ENCODE results near the gene ADAMTS2.

DNA sequence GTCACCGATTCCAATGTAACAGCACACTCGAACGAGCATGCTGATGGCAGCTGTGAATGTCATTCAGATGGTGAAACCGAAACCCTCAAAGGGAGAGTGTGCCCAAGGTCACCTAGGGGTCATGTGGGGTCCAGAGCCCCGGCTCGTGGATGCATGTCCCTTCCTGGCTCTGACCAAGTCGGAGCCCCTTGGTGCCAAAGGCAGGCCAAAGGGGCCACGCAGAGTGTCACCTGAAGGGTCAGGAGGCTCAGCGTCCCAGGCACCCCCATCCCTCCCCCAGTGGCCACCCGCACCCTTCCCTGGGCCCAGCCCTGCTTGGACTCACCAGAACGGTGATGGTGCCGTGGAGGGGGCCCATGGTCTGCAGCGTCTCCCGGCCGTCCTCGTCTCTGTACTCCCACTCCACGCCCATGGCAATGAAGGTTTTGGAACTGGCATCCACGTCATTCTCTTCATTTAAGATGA lies 215.6 kb downstream of the ADAMTS2 start:
- TF ChIP-seq, protein P1, sequence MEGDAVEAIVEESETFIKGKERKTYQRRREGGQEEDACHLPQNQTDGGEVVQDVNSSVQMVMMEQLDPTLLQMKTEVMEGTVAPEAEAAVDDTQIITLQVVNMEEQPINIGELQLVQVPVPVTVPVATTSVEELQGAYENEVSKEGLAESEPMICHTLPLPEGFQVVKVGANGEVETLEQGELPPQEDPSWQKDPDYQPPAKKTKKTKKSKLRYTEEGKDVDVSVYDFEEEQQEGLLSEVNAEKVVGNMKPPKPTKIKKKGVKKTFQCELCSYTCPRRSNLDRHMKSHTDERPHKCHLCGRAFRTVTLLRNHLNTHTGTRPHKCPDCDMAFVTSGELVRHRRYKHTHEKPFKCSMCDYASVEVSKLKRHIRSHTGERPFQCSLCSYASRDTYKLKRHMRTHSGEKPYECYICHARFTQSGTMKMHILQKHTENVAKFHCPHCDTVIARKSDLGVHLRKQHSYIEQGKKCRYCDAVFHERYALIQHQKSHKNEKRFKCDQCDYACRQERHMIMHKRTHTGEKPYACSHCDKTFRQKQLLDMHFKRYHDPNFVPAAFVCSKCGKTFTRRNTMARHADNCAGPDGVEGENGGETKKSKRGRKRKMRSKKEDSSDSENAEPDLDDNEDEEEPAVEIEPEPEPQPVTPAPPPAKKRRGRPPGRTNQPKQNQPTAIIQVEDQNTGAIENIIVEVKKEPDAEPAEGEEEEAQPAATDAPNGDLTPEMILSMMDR (IDR thresholded peaks at IDR 0.05), result no peak
- no peak for TF ChIP-seq POLR2A (IDR thresholded peaks at IDR 0.05)
